ENCODE measurements around the gene NCR1. TPM values are rescaled to one million over a fixed set of nuclear protein-coding genes. Genes with fewer than 3 reads are reported as not detected.
A peak's percentile ranks its signal among the peaks of the same experiment; 100 is the strongest.
"Not testable (repeated sequence)": the region's sequence is repeated elsewhere in the genome, so short reads cannot be mapped to it uniquely, and the experiment has no call there.

Gene NCR1
- total and polyA plus RNA-seq, 2 donors (not counting 1 experiment from before 2014, with no cell fraction given), result 2.4 TPM; not detected in 1

GRCh38 chr19:54937926-54938325, 32.0 kb downstream of the NCR1 start:
- Histone ChIP-seq H4K20me1 (ENCODE audit: control insufficient read depth, insufficient read depth, low read length, poor library complexity, severe bottlenecking) (no peaks in the 10 kb centered on the region), H3K9me3 (ENCODE audit: control extremely low read depth in 1 of 3, control insufficient read depth in 2 of 3, insufficient read depth in 1 of 3, low read length in 2 of 3) (peaks cover 0 to 7% (median 0%) of the 10 kb centered on the region in 3 donors), H3K9ac (ENCODE audit: low read length) (peak overlapping the region; percentile 19), H3K79me2 (ENCODE audit: control insufficient read depth, insufficient read depth, low read length) (no peaks in the 10 kb centered on the region), H3K4me2 (replicated peaks; ENCODE audit: low read depth, low read length, poor library complexity, severe bottlenecking) (peak overlapping the region; percentile 44), H3K36me3 (replicated peaks in 1 of 2; ENCODE audit: control extremely low read depth in 1 of 2, control insufficient read depth in 1 of 2, extremely low read depth in 1 of 2, insufficient read depth in 2 of 2, low read length in 1 of 2) (no peaks in the 10 kb centered on the region), H3K27ac (ENCODE audit: low read length in 2 of 2) (no peak overlapping the region), H2AFZ (ENCODE audit: insufficient read depth, low read depth, low read length, poor library complexity, severe bottlenecking) (no peak overlapping the region), H3K27me3 (replicated peaks in 1 of 4; ENCODE audit: control extremely low read depth in 1 of 4, control insufficient read depth in 3 of 4, insufficient read depth in 4 of 4, low read length in 3 of 4) (peaks cover 0 to 15% (median 0%) of the 10 kb centered on the region in 4 experiments), H3K4me1 (ENCODE audit: control insufficient read depth in 2 of 2, insufficient read depth in 2 of 2, low read length in 2 of 2) (peaks cover 5 to 17% of the 10 kb centered on the region in 2 donors), H3K4me3 (ENCODE audit: control extremely low read depth in 1 of 5, extremely low read depth in 1 of 5, insufficient read depth in 1 of 5, low read depth in 2 of 5, low read length in 4 of 5) (no peak overlapping the region)
- Mint-ChIP-seq H3K4me1 (peaks cover 8% of the 10 kb centered on the region), H3K27ac (peak overlapping the region; percentile 3), H3K27me3 (peaks cover 12% of the 10 kb centered on the region), H3K4me3 (peak overlapping the region; percentile 0), H3K9me3 (ENCODE audit: insufficient read depth) (no peaks in the 10 kb centered on the region)
- ChIA-PET POLR2A (interaction anchor here (0.7 kb wide), 1 partner anchor 43 kb away, joined by 10 read pairs; no protein-coding TSS in a partner anchor), CTCF (interaction anchor here (0.9 kb wide), 1 partner anchor 19 kb away, joined by 3 read pairs; no protein-coding TSS in a partner anchor)
- intact Hi-C loops (cut with micrococcal nuclease), result loop anchor here (1.0 kb wide), 1 partner anchor 21 kb away; no protein-coding TSS in a partner anchor
- ATAC-seq (ENCODE audit: low read depth) (peak; percentile 31), DNase-seq (peak; percentile 61)
- WGBS (ENCODE audit: insufficient coverage), result 8% methylated on average over 8 of the region's 9 CpGs
- TF ChIP-seq EZH2 (IDR thresholded peaks at IDR 0.05; ENCODE audit: borderline replicate concordance, insufficient read depth, low read depth, low read length, poor library complexity, severe bottlenecking) (no peak), CTCF (IDR thresholded peaks at IDR 0.05) (no peak)

- Mint-ChIP-seq H3K4me1 (peaks cover 8% of the 10 kb centered on the region), H3K9me3 (ENCODE audit: insufficient read depth) (no peaks in the 10 kb centered on the region), H3K27ac (no peak overlapping the region), H3K27me3 (peaks cover 8% of the 10 kb centered on the region), H3K4me3 (peak overlapping the region; percentile 32)
- intact Hi-C loops (cut with micrococcal nuclease), result loop anchor here (1.0 kb wide), 1 partner anchor 20 kb away; no protein-coding TSS in a partner anchor
- Histone ChIP-seq H3K36me3 (replicated peaks in 1 of 2; ENCODE audit: control extremely low read depth in 1 of 2, control insufficient read depth in 1 of 2, extremely low read depth in 1 of 2, insufficient read depth in 2 of 2, low read length in 1 of 2) (no peaks in the 10 kb centered on the region), H3K4me1 (ENCODE audit: control insufficient read depth in 2 of 2, insufficient read depth in 2 of 2, low read length in 2 of 2) (peaks cover 5 to 17% of the 10 kb centered on the region in 2 donors), H3K79me2 (ENCODE audit: control insufficient read depth, insufficient read depth, low read length) (no peaks in the 10 kb centered on the region), H2AFZ (ENCODE audit: insufficient read depth, low read depth, low read length, poor library complexity, severe bottlenecking) (no peak overlapping the region), H3K9ac (ENCODE audit: low read length) (no peak overlapping the region), H3K27ac (ENCODE audit: low read length in 2 of 2) (no peak overlapping the region), H3K4me2 (replicated peaks; ENCODE audit: low read depth, low read length, poor library complexity, severe bottlenecking) (no peak overlapping the region), H3K27me3 (replicated peaks in 1 of 4; ENCODE audit: control extremely low read depth in 1 of 4, control insufficient read depth in 3 of 4, insufficient read depth in 4 of 4, low read length in 3 of 4) (peaks cover 0 to 15% (median 0%) of the 10 kb centered on the region in 4 experiments), H3K9me3 (ENCODE audit: control extremely low read depth in 1 of 3, control insufficient read depth in 2 of 3, insufficient read depth in 1 of 3, low read length in 2 of 3) (peaks cover 0 to 7% (median 0%) of the 10 kb centered on the region in 3 donors), H4K20me1 (ENCODE audit: control insufficient read depth, insufficient read depth, low read length, poor library complexity, severe bottlenecking) (no peaks in the 10 kb centered on the region), H3K4me3 (ENCODE audit: control extremely low read depth in 1 of 5, extremely low read depth in 1 of 5, insufficient read depth in 1 of 5, low read depth in 2 of 5, low read length in 4 of 5) (no peak overlapping the region)
- ATAC-seq (ENCODE audit: low read depth), result no peak
- CTCF ChIA-PET, result no interaction called here
- DNase-seq, result no peak
- 73% methylated on average over 9 of the region's 11 CpGs for WGBS (ENCODE audit: insufficient coverage)
- POLR2A ChIA-PET, result no interaction called here
- TF ChIP-seq EZH2 (IDR thresholded peaks at IDR 0.05; ENCODE audit: borderline replicate concordance, insufficient read depth, low read depth, low read length, poor library complexity, severe bottlenecking) (no peak), CTCF (IDR thresholded peaks at IDR 0.05) (no peak)
Measured at GRCh38 chr19:54938906-54939305, 33.0 kb downstream of the NCR1 start.

- H3K9me3 Mint-ChIP-seq (ENCODE audit: insufficient read depth); intact Hi-C loops (cut with micrococcal nuclease); H3K27ac Mint-ChIP-seq; H3K27ac ChIP-seq (ENCODE audit: low read length in 2 of 2); H3K4me1 Mint-ChIP-seq; H3K27me3 Mint-ChIP-seq; H3K9me3 ChIP-seq (ENCODE audit: control extremely low read depth in 1 of 3, control insufficient read depth in 2 of 3, insufficient read depth in 1 of 3, low read length in 2 of 3); DNase-seq; H3K79me2 ChIP-seq (ENCODE audit: control insufficient read depth, insufficient read depth, low read length); H3K36me3 ChIP-seq (replicated peaks in 1 of 2; ENCODE audit: control extremely low read depth in 1 of 2, control insufficient read depth in 1 of 2, extremely low read depth in 1 of 2, insufficient read depth in 2 of 2, low read length in 1 of 2); POLR2A ChIA-PET; H2AFZ ChIP-seq (ENCODE audit: insufficient read depth, low read depth, low read length, poor library complexity, severe bottlenecking); ATAC-seq (ENCODE audit: low read depth); H3K4me3 Mint-ChIP-seq; H3K9ac ChIP-seq (ENCODE audit: low read length); H3K4me3 ChIP-seq (ENCODE audit: control extremely low read depth in 1 of 5, extremely low read depth in 1 of 5, insufficient read depth in 1 of 5, low read depth in 2 of 5, low read length in 4 of 5); CTCF ChIA-PET; H3K4me2 ChIP-seq (replicated peaks; ENCODE audit: low read depth, low read length, poor library complexity, severe bottlenecking); H4K20me1 ChIP-seq (ENCODE audit: control insufficient read depth, insufficient read depth, low read length, poor library complexity, severe bottlenecking): not testable (repeated sequence)
- WGBS (ENCODE audit: insufficient coverage), result 83% methylated on average over 5 of the region's 28 CpGs
- H3K4me1 ChIP-seq (ENCODE audit: control insufficient read depth in 2 of 2, insufficient read depth in 2 of 2, low read length in 2 of 2), result peaks cover 5 to 17% of the 10 kb centered on the region in 2 donors
- peaks cover 0 to 15% (median 0%) of the 10 kb centered on the region in 4 experiments for H3K27me3 ChIP-seq (replicated peaks in 1 of 4; ENCODE audit: control extremely low read depth in 1 of 4, control insufficient read depth in 3 of 4, insufficient read depth in 4 of 4, low read length in 3 of 4)
Measured at GRCh38 chr19:54939538-54939937, 33.6 kb downstream of the NCR1 start.

All from B cell (primary cell).